Superior temporal gyrus (tissue), 1 donor: ENCODE data around the gene MGAT5.
A peak's percentile ranks its signal among the peaks of the same experiment; 100 is the strongest.

Experiments
- DNase-seq: peaks from one replicate; pipeline ENCODE4 v3.0.0-alpha.2; 2016; ENCODE audit errors: extremely low spot score

MGAT5 gene

DNA sequence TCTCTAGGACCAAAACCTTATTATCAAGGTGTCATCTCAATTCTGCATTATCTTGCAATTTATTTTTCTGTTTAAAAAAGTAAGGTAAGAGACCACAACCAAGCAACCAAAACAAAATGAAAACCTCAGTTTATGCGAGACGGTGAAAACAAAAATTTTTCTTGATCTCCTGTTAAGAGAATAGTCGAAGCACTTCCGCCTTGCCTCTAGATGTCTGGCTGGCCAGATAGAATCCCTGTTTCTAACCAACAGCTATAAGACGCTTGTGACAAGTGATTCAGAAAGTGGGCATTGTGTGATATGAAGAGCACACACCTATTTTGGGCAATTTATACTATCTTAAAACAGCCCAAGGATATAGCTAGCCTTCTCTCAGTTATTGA is 51.2 kb downstream of the MGAT5 start:
- DNase-seq = no peak

DNA sequence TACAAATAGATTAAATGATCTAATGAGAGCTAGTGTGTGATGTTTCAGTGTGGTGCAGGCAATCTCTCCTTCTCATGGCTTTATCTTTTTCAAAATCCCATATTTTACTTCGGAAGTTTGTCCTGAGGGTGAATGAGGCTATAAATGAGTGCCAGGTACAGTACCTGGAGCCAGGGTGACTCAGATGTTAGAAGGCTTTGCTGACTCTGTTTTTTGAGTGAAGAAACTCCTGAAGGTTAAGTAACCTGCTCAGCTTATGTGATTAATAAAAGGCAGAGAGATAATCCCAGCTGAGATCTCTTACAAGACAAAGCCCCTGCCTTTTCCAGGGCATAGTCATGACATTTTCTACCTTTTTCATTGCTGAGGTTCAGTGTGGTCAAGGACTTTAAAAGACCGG is 52.6 kb downstream of the MGAT5 start:
- no peak for DNase-seq

DNA sequence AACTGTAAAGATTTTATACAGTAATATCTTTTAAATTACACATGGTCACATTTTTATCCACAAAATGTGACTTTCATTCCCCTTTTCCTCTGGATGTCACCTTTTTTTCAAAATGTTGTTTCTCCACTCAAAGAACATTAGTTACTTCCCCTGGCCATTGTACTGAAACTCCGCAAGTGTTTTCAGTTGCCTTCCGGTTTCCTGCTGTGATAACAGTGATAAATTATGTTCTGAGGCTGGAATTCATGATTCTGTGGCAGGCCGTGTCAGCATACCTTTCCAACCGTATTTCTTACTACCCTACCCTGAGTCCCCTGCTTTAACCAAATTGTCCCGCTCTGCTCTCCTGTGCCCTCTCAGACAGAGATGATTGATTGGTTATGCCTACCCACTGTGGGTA is 53.5 kb downstream of the MGAT5 start:
- DNase-seq = no peak

DNA sequence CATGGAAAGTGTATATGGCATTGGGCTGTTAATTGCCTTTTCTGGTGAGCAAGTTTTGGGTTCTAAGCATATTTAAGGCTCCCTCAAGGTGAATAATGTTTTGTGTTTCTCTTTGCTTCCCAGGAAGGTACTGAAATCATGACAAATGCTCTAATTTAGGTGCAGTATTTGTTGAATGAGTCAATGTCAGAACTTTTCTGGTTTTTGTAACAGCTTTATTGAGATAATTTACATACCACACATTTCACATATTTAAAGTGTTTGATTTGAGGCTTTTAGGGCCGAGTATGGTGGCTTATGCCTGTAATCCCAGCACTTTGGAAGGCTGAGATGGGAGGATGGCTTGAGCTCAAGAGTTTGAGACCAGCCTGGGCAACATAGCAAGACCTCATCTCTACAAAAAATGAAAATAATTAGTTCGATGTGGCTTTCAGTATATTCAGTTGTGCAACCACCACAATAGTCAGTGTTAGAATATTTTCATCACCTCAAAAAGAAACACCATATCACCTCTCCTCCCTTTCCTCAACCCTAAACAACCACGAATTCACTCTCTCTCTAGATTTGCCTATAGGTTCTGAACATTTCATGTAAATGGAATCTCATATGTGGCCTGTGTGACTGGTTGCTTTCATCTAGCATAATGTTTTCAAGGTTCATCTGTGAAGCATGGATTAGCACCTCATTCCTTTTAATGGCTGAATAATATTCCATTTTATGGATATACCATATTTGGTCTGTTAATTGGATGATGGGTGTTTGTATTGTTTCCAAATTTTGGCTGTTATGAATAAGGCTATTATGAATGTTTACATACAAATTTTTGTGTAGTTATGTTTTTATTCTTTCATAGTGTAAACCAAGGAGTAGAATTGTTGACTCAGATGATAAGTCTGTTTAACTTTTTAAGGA is 54.9 kb downstream of the MGAT5 start:
- no peak for DNase-seq

DNA sequence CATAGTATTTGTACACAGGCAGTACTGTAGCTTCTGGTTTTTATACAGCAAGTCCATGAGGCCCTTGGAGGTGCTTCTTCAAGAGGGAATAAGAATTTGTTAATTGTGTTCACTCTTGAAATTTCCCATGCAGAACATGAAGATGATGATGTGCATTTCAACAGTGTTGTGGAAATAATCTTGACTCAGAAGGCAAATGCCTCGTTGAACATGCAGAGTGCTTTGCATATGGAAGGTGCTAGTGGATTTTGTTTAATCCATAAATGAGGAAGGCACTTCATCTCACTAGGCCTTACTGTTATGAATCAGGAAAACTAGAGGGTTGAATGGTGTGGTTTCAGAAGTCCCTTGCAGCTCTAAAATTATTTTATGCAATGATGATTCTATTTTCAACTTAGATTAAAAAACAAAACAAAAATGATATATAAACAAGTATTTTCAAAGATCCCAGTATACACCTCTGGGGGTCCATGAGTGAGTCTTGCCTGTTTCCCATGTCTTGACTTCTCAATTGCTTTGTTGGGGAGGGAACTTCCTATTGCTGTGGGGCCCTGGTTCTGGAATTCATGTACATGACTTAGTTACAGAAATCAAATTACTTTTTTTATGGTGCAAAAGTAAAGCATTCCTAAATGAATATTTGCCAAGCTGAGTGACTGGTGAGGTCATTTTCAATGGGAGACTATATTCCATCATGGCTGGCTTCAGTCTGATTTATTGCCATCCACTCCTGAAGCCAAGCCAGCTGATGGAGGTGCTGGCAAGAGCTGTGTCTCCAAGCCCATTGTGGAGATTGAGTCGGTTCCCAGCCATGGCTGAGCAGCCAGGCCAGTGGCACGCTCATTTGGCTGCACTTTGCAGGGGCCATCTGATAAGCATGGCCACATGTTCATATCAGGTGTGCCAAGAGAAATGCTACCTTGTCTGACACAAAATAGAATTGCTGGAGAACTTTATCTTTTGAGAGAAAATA is 56.5 kb downstream of the MGAT5 start:
- DNase-seq = no peak

DNA sequence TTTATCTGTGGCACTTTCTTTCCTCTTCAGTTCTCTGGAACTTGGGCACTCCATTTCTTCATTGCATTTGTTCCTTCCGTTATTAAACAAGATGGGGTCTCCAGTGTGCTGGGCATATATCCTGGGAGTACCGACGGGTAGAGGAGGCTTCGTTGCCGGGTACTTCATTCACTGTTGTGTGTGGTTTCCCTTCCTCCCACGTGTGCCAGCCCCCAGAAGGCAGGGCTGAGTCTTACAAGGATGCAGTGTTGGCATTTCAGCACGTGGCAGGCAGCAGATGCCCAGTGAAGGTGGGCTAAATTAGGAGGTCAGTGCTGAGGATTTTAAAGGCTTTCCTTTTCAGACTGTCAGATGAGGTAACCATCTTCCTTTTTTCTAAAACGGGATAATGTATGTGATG is 58.6 kb downstream of the MGAT5 start:
- no peak for DNase-seq

DNA sequence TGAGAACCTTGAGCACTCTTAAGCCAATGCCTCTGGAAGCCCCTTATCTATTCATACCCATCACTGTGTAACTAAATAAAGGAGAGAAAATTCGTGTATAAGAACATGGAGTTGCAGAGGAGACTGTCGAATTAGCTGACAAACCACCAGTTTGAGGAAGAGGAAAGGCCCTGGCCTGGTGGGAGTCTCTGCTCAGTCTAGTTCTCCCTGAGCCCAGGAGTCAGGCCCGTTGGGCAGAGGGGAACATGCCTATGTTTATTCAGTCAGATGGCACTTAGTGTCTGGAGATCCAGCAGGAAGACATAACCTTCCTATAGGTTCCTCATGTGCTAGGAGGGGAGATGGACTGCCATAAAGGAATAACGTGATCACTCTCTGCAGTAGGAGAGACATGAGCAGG is 60.3 kb downstream of the MGAT5 start:
- no peak for DNase-seq

DNA sequence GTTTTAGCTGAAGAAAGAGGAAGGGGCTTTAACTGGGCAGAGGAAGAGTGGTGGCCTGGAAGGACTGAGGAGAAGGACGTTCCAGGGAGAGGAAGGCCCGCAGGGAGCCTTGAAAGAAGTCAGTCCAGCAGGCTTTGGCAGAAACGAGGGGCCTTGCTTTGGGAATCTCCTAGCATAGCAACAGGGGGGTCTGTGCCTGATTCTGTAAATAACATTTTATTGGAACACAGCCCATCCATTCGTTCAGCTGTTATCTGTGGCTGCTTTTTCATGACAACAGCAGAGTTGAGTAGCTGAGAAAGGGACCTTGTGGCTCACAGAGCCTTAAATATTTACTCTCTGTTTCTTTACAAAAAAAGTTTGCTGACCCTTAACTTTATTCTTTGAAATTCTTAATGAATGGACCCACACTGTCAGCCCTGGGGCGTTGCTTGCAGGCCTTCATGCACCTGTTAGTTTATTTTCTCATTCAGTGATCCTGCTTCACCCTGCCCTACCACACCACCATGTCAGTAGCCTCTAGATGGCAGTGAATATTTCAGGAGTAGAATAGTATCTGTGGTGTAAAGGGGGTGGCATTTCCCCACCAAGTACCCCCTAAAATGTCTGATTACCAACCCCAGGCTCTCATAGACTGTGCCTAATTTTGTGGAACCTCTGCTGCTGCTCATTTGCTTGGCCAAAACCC is 61.0 kb downstream of the MGAT5 start:
- no peak for DNase-seq

DNA sequence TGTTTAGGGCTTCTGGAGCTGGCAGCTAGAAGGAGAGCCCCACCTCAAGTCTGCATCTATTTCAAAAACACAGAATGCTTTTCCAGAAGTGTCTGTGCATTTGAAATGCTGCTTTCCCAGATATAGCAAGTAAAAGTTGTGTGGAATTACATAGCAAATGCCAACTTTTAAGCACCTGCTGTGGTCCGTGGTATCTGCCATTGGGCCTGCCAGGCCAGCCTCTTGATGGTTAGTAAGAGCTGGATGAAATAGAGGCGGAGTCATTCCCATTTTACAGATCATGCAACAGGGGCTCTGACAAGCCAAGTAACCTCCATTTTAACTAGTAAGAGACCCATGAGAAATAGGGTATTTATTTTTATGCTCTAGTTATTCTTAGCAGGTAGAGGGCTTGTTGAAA is 61.6 kb downstream of the MGAT5 start:
- no peak for DNase-seq

DNA sequence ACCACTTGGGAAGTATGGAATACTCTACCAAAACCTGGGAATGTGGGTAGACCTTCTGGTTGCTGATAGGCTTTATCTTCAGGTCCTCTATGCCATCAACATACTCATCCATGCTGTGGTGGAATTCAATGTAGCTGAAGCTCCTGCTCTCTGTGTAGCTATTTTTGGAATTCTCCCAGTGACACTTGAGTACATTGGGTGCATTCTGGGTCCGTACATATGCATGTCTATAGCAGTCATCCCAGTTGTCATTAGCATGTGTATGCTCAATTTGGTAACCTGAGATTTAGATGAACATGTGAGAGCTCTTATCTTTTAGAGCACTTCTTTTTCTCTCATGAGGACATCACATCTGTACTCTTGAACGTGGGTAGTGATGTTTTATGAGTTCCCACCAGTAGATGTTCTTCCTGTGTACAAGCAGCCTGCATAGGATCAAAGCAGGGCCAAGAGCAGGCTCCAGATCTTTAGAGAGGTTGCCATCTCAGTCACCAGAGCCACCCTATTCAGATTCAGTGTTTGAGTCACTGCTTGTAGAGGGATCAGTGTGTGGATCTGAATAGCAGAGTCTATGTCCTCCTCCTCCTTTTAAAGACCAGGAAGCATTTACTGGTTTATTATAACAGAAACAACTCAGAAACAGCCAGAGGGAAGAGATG is 65.9 kb downstream of the MGAT5 start:
- DNase-seq = no peak

DNA sequence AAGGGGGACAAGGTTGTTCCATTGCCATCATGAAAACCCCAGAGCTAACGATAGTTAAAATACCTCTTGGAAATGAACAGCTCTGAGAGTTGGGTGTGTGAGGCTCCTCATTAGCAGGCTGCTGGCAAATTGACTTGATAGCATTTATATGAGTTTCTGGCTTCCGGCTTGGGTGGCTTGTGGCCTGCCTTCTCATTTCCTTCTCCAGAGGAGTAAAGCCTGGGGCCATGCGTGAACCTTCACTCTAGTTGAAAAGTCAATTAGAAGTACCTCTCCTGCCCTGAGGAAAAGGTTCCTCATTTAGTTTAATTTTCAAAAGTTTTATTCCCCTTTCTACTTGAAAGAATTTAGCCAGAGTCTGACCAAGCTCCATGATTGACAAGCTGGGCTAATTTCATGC is 67.1 kb downstream of the MGAT5 start:
- no peak for DNase-seq

DNA sequence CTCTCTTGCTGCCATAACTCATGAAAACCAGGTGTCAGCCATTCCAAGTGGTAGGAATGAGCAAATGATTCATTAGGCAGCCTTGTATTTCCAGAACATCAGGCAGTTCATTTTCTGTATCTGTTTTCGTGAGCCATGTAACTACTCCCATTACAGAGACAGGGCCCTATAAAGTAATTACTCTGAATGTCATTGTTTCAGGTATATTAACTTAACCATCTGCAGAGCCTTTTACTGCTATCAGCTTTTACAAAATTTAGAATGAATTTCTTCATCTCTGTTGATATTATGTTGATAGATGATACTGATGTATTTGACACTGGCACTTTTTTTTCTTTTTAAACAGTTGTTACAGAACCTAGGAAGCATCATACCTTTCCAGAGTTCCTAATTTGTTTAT is 69.9 kb downstream of the MGAT5 start:
- DNase-seq = no peak

DNA sequence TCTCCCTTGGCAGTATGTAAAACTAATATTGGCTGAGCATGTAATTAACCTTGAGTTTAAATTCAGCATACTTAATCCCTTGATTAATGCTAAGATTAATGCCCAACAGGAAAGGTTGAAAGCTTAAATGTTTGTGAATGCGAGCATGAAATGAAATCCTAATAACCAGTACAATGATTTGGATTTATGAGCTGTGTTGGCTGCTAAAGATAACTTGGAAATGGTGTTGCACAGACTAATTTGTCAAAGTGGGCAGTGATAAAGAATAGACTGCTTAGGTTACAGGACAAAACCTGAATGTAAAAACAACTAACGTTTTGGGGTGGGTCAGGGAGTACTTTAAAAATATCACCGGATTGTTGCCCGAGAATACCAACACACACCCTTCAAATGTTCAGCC is 70.6 kb downstream of the MGAT5 start:
- DNase-seq = no peak

DNA sequence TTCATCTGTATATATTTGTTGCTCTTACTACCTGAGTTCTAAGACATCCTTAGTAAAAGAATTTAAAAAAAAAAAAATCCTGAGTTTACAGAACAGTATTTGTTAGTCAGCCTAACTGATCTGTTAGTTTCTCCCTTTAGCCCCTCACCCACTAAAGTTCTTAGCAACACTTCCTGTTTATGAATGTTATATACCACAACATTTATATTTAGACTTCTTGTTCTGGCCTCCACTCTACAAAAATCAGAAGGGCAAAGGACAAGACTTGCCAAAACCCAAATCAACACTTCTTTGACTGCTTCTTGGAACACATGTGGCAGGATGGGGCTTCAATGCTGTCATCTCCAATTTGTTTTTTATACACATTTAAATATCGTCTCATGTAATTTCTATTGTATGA is 71.1 kb downstream of the MGAT5 start:
- DNase-seq = no peak

DNA sequence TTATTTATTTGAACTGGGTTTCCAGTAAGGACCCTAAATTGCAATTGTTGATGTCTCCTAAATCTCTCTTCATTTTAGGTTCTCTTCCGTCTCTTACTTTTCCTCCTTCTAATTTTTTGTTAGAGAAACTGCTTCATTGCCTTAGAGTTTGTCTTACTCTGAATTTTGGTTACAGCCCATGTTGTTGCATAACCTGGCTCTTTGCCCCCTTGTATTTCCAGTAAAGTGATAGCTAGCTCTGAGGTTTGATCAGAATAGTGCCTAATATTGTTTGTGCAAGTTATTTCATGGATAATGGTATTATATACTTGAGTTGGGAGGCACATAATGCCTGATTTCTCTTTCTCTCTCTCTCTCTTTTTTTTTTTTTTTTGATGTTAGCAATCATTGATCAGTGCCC is 71.8 kb downstream of the MGAT5 start:
- DNase-seq = no peak

DNA sequence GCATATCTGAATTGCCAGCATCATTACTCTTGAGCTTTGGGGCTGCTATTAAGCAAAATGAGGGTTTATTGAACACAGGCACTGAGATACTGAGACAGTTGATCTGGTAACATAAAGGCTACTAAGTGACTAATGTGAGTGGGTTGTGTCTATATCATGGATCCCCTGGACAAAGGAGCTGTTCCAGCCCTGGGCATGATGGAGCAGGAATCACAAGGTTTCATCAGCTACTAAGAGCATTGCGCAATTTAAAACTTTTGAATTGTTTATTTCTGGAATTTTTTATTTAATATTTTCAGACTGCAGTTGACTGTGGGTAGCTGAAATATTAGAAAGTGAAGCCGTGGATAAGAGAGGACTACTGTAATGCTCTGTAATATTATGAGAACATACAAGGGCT is 73.5 kb downstream of the MGAT5 start:
- no peak for DNase-seq

DNA sequence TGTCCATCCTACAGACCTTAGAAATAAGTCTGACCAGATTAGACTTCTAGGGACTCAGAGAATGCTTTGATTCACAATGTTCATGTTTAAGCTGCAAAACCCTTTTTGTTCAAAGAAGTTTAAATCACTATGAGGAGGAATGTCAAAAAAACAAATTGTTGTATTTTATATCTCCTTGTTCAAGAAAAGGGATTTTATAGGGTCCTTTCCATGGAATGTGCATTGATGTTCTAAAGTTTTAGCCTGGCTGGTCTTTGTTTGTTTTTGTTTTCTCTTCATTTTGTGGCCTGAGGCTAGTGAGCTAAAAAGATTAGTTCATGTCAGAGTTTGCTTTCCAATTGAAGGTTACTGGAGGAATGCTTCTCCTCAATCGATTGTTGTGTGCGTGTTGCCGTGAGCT is 77.2 kb downstream of the MGAT5 start:
- DNase-seq = no peak

DNA sequence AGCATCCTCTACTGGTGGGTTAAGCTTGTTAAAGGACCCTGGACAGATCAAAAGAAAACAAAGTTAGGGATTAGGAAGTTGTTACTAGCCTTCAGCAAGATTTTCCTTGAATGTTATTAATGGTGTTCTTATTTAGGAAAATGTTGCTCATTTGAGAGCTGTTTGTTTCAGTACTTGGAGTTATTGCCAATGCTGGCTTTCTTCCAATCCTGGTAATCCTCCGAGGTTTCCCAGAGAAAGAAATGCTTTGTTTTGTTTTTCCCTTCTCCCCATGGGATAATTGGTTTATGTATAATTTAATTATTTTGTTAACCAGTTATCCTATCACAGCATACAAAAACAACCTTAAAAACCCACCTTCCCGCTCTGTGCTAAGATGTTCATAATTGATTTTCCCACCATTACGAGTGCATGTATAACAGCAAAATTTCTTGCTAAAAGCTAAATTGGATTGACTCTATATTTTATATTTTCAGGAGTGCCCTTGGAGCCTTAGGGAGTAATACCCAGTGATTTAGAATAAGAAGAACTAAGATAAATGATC is 79.8 kb downstream of the MGAT5 start:
- peak; percentile 83 for DNase-seq

DNA sequence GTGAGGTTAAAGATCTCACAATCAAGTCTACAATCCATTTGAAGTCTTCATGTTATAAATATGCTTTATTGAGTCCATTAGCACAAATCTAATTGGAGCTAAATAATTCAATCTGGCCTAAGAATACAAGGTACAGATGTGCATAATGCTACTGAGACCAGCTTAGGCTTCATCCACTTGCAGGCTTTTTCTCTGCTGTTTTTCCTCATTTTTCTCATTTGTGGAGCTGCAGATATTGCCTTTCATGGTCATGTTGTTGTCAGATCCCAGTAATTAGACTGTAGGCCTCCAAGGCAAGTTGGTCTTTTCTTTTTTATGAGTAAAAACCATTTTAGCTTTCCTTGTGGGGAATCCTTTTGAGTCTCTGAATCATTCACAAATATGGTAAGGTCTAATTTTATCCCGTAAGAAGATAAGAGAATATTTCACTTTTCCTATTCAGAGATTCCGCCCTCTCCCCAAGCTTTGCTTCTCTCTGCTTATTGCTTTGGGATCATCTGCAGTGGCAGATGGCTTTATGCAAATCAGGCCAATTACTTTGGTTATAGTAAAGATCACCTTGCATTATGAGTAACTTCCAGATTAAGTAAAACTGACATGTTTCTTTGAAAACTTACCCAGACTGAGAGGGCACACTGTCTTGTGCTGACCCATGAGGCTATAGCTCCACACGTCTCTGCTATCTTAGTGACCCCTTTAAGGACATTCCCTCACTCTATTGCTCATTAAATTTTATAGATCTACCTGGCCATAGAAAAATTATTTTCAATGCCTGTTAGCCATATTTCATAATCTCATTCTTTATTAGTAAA is 80.9 kb downstream of the MGAT5 start:
- DNase-seq = no peak

DNA sequence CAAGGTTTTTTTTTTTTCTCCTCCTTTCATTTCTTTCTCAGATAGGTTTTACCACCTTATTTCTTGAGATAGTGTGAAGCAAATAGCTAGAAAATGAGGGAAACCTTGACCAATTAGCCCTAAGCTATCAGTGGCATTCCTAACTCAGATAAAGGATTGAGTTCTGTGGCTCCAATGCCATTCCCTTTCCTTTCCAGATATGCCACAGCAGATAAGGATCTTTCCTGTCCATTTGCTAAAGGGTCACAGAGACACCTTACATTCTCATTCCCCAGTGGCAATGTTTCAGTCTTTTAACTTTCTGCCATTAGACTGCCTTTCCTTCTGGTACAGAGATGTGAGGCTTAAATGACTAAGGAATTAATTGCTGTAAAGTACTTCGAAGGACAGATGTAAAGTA is 81.7 kb downstream of the MGAT5 start:
- no peak for DNase-seq

DNA sequence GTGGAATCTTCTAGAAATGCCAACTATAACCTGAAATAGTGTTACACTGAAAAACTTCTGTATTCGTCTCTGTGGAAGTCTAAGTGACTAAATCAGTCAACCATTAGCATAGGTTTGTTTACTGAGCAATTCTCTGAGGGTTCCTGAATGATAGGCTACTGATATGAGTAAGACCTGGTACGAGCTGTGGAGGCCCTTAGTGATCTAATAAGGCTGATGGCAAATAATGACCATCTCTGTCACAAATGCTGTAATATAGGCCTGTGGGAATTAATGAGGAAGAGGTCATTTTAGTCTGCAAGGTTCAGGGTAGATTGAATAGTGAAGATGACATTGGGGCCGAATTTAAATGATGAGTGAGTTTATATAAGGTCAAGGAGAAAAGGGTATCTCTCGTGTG is 82.5 kb downstream of the MGAT5 start:
- DNase-seq = no peak
